ENCODE data around the gene SPRING1. TPM values are rescaled to one million over a fixed set of nuclear protein-coding genes. Genes with fewer than 3 reads are reported as not detected.

Gene SPRING1
- total and polyA plus RNA-seq, 2 of the 13 experiments (the other 11 are each of a cell fraction or from before 2014, with no cell fraction given) = 20.0 to 51.8 TPM

DNA sequence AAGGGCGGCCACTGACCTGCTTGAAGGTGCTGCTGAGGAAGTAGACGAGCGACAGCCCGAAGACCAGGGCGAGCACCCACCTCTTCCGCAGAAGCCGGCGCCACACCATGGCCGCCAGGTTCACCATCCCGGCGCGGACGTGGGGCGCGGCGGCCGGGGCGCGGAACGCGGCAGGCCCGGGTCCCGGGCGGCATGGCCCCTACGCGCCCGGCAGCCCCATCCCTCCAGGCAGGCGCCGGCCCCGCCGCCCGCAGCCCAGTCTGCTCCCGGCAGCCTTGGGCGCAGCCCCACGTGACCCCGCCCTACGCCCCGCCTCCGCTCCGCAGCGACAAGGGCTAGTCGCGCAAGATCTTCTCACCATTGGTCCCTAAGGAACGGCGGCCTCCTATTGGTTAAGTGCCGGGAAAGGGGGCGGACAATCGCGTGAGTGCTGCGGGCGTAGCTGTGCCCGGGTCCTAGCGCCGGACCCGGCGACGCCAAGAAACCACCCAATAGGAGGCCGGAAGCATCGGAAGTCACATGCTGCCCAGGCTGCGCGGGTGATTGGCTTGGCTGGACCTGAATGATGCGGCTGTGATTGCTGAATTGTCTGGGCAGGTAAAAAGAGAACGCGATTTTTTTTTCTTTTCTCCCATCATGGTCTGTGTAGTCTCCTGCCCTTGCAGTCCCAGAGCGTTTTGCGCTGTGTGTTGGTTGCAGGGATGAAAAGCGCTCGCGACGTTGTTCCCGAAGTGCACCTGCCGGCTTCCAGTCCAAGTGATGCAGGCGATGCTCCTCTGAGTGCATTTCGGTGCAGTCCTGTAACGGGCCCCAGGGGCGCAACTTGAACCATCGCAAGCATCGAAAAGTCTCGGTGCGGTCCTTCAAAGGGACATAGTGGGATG is at the start of gene SPRING1, which contains the start of gene RNFT2 (continued):
- TF ChIP-seq, protein P1, sequence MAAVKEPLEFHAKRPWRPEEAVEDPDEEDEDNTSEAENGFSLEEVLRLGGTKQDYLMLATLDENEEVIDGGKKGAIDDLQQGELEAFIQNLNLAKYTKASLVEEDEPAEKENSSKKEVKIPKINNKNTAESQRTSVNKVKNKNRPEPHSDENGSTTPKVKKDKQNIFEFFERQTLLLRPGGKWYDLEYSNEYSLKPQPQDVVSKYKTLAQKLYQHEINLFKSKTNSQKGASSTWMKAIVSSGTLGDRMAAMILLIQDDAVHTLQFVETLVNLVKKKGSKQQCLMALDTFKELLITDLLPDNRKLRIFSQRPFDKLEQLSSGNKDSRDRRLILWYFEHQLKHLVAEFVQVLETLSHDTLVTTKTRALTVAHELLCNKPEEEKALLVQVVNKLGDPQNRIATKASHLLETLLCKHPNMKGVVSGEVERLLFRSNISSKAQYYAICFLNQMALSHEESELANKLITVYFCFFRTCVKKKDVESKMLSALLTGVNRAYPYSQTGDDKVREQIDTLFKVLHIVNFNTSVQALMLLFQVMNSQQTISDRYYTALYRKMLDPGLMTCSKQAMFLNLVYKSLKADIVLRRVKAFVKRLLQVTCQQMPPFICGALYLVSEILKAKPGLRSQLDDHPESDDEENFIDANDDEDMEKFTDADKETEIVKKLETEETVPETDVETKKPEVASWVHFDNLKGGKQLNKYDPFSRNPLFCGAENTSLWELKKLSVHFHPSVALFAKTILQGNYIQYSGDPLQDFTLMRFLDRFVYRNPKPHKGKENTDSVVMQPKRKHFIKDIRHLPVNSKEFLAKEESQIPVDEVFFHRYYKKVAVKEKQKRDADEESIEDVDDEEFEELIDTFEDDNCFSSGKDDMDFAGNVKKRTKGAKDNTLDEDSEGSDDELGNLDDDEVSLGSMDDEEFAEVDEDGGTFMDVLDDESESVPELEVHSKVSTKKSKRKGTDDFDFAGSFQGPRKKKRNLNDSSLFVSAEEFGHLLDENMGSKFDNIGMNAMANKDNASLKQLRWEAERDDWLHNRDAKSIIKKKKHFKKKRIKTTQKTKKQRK (IDR thresholded peaks at IDR 0.05; ENCODE audit: low read length) = no peak
- TF ChIP-seq, protein P2, sequence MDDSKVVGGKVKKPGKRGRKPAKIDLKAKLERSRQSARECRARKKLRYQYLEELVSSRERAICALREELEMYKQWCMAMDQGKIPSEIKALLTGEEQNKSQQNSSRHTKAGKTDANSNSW (CRISPR knock-in tag; IDR thresholded peaks at IDR 0.05; ENCODE audit: borderline replicate concordance) = no peak
- TF ChIP-seq, protein P3, sequence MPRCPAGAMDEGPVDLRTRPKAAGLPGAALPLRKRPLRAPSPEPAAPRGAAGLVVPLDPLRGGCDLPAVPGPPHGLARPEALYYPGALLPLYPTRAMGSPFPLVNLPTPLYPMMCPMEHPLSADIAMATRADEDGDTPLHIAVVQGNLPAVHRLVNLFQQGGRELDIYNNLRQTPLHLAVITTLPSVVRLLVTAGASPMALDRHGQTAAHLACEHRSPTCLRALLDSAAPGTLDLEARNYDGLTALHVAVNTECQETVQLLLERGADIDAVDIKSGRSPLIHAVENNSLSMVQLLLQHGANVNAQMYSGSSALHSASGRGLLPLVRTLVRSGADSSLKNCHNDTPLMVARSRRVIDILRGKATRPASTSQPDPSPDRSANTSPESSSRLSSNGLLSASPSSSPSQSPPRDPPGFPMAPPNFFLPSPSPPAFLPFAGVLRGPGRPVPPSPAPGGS (CRISPR knock-in tag; IDR thresholded peaks at IDR 0.05) = peak; percentile 73; the same call in 1 of the 2 replicates
- TF ChIP-seq HHEX (CRISPR knock-in tag; IDR thresholded peaks at IDR 0.05) = no peak
- TF ChIP-seq, protein P4, sequence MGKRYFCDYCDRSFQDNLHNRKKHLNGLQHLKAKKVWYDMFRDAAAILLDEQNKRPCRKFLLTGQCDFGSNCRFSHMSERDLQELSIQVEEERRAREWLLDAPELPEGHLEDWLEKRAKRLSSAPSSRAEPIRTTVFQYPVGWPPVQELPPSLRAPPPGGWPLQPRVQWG (CRISPR knock-in tag; IDR thresholded peaks at IDR 0.05; ENCODE audit: borderline replicate concordance, low read depth) = no peak
- no peak for TF ChIP-seq AHR (CRISPR knock-in tag; IDR thresholded peaks at IDR 0.05)
- no peak for TF ChIP-seq ZNF253 (CRISPR knock-in tag; IDR thresholded peaks at IDR 0.05; ENCODE audit: borderline replicate concordance)
- TF ChIP-seq, protein P5, sequence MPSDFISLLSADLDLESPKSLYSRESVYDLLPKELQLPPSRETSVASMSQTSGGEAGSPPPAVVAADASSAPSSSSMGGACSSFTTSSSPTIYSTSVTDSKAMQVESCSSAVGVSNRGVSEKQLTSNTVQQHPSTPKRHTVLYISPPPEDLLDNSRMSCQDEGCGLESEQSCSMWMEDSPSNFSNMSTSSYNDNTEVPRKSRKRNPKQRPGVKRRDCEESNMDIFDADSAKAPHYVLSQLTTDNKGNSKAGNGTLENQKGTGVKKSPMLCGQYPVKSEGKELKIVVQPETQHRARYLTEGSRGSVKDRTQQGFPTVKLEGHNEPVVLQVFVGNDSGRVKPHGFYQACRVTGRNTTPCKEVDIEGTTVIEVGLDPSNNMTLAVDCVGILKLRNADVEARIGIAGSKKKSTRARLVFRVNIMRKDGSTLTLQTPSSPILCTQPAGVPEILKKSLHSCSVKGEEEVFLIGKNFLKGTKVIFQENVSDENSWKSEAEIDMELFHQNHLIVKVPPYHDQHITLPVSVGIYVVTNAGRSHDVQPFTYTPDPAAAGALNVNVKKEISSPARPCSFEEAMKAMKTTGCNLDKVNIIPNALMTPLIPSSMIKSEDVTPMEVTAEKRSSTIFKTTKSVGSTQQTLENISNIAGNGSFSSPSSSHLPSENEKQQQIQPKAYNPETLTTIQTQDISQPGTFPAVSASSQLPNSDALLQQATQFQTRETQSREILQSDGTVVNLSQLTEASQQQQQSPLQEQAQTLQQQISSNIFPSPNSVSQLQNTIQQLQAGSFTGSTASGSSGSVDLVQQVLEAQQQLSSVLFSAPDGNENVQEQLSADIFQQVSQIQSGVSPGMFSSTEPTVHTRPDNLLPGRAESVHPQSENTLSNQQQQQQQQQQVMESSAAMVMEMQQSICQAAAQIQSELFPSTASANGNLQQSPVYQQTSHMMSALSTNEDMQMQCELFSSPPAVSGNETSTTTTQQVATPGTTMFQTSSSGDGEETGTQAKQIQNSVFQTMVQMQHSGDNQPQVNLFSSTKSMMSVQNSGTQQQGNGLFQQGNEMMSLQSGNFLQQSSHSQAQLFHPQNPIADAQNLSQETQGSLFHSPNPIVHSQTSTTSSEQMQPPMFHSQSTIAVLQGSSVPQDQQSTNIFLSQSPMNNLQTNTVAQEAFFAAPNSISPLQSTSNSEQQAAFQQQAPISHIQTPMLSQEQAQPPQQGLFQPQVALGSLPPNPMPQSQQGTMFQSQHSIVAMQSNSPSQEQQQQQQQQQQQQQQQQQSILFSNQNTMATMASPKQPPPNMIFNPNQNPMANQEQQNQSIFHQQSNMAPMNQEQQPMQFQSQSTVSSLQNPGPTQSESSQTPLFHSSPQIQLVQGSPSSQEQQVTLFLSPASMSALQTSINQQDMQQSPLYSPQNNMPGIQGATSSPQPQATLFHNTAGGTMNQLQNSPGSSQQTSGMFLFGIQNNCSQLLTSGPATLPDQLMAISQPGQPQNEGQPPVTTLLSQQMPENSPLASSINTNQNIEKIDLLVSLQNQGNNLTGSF (CRISPR knock-in tag; IDR thresholded peaks at IDR 0.05) = no peak
- TF ChIP-seq ZNF572 (CRISPR knock-in tag; IDR thresholded peaks at IDR 0.05) = no peak
- no peak for TF ChIP-seq ZNF12 (CRISPR knock-in tag; IDR thresholded peaks at IDR 0.05)
- no peak for TF ChIP-seq ZNF570 (CRISPR knock-in tag; IDR thresholded peaks at IDR 0.05; ENCODE audit: borderline replicate concordance)
- TF ChIP-seq MTF2 (CRISPR knock-in tag; IDR thresholded peaks at IDR 0.05; ENCODE audit: borderline replicate concordance) = no peak
- TF ChIP-seq SP2 (CRISPR knock-in tag; IDR thresholded peaks at IDR 0.05) = peak; percentile 95
- no peak for TF ChIP-seq ZNF703 (CRISPR knock-in tag; IDR thresholded peaks at IDR 0.05; ENCODE audit: borderline replicate concordance)
- TF ChIP-seq, protein P6, sequence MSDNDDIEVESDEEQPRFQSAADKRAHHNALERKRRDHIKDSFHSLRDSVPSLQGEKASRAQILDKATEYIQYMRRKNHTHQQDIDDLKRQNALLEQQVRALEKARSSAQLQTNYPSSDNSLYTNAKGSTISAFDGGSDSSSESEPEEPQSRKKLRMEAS (IDR thresholded peaks at IDR 0.05) = peak; percentile 85
- TF ChIP-seq, protein P7, sequence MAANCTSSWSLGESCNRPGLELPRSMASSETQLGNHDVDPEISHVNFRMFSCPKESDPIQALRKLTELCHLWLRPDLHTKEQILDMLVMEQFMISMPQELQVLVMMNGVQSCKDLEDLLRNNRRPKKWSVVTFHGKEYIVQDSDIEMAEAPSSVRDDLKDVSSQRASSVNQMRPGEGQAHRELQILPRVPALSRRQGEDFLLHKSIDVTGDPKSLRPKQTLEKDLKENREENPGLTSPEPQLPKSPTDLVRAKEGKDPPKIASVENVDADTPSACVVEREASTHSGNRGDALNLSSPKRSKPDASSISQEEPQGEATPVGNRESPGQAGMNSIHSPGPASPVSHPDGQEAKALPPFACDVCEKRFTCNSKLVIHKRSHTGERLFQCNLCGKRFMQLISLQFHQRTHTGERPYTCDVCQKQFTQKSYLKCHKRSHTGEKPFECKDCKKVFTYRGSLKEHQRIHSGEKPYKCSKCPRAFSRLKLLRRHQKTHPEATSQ (CRISPR knock-in tag; IDR thresholded peaks at IDR 0.05; ENCODE audit: borderline replicate concordance) = no peak

Measured in HepG2 (cell line).